ENCODE measurements around the gene PMPCA.
A peak's percentile ranks its signal among the peaks of the same experiment; 100 is the strongest.

The PMPCA gene

DNA sequence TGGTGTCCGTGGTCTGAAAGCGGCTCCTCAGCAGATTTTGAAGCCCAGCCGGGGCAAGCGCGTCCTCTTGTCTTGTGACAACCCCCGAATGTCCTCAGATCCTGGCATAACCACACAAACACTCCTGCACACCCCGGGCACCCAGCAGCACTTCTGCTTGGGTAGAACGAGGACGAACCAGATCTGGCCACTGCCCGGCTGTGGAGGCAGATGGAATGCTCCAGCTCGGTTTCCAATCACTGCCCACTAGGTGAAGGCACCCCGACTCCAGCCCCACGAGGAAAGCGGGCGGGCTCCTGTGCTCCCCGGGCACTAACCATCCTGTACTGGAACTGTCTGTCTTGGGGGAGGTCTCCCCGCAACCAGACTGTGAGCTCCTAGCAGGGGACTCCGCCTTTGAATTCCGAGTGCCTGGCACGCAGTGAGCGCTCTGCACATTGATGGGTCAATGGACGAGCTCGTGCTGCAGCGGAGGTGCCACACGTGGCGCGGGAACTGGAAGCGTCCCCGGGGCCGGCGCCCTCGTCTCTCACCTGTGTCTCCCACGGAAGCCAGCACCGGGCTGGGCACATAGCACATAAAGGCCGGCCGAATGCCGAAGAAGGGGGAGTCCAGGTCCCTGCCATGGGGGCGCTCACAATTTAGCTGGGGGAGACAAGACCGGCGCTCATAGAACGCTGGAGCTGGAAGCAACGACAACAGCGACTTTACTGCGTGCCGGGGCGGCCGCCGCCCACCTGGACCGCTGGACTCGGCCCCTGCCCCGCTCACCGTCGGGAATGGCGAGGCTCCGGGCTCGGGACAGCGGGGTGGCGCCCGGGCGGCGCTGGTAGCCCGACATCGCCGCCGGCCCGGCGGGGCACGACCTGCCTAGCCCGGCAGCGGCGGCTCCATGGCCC lies 652 bp upstream of the PMPCA start:
- Histone ChIP-seq H3K27ac (ENCODE audit: low read depth, low read length) (peak overlapping the region; percentile 62), H3K4me2 (ENCODE audit: low read depth, low read length, poor library complexity, severe bottlenecking) (peak overlapping the region; percentile 88), H3K79me2 (ENCODE audit: insufficient read depth, low read length) (peaks cover 44% of the 10 kb centered on the region), H3K4me3 (ENCODE audit: insufficient read depth, low read length, poor library complexity, severe bottlenecking) (peak overlapping the region; percentile 90), H2AFZ (ENCODE audit: low read depth, low read length, severe bottlenecking) (no peak overlapping the region), H3K9me3 (ENCODE audit: insufficient read depth, low read length) (no peaks in the 10 kb centered on the region), H3K36me3 (ENCODE audit: low read length) (peaks cover 11% of the 10 kb centered on the region; the same call in 1 of the 2 replicates), H3F3A (ENCODE audit: insufficient read depth) (no peaks in the 10 kb centered on the region), H3K9ac (ENCODE audit: low read length) (peak overlapping the region; percentile 95), H3K9me2 (replicated peaks; ENCODE audit: insufficient read depth, low read length) (no peaks in the 10 kb centered on the region), H3K27me3 (ENCODE audit: low read length) (no peaks in the 10 kb centered on the region), H4K20me1 (ENCODE audit: low read depth, low read length) (no peaks in the 10 kb centered on the region)
- TF ChIP-seq, protein P1, sequence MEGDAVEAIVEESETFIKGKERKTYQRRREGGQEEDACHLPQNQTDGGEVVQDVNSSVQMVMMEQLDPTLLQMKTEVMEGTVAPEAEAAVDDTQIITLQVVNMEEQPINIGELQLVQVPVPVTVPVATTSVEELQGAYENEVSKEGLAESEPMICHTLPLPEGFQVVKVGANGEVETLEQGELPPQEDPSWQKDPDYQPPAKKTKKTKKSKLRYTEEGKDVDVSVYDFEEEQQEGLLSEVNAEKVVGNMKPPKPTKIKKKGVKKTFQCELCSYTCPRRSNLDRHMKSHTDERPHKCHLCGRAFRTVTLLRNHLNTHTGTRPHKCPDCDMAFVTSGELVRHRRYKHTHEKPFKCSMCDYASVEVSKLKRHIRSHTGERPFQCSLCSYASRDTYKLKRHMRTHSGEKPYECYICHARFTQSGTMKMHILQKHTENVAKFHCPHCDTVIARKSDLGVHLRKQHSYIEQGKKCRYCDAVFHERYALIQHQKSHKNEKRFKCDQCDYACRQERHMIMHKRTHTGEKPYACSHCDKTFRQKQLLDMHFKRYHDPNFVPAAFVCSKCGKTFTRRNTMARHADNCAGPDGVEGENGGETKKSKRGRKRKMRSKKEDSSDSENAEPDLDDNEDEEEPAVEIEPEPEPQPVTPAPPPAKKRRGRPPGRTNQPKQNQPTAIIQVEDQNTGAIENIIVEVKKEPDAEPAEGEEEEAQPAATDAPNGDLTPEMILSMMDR (IDR thresholded peaks at IDR 0.05; ENCODE audit: insufficient read depth, low read length, poor library complexity, severe bottlenecking): no peak
- TF ChIP-seq EZH2phosphoT487 (conservative IDR thresholded peaks at IDR 0.05; ENCODE audit: low read length): no peak

DNA sequence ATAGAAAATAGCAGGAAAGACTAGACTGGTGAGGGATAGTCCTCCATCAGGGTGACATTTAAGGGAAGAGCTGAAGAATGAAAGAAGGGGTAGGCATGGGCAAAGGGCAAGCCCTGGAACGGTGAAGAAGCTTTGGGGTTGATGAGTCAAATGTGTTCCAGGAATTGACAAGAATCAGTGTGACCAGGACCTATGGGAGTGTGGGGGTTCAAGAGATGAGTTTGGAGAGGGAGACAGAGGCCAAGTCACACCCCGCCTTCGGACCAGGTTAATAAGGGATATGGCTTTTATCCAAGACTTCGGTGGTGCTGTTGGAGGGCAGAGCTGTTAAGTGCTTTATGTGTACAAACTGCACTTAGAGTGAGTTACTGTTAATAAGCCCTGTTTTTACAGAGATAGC lies 920 bp downstream of the PMPCA start:
- Histone ChIP-seq H3K9me2 (replicated peaks; ENCODE audit: insufficient read depth, low read length) (no peaks in the 10 kb centered on the region), H2AFZ (ENCODE audit: low read depth, low read length, severe bottlenecking) (no peak overlapping the region), H3F3A (ENCODE audit: insufficient read depth) (no peaks in the 10 kb centered on the region), H3K79me2 (ENCODE audit: insufficient read depth, low read length) (peaks cover 44% of the 10 kb centered on the region), H4K20me1 (ENCODE audit: low read depth, low read length) (no peaks in the 10 kb centered on the region), H3K4me3 (ENCODE audit: insufficient read depth, low read length, poor library complexity, severe bottlenecking) (peak overlapping the region; percentile 84), H3K27me3 (ENCODE audit: low read length) (no peaks in the 10 kb centered on the region), H3K9me3 (ENCODE audit: insufficient read depth, low read length) (no peaks in the 10 kb centered on the region), H3K27ac (ENCODE audit: low read depth, low read length) (no peak overlapping the region), H3K4me2 (ENCODE audit: low read depth, low read length, poor library complexity, severe bottlenecking) (peak overlapping the region; percentile 91), H3K36me3 (ENCODE audit: low read length) (peaks cover 8% of the 10 kb centered on the region; the same call in 1 of the 2 replicates), H3K9ac (ENCODE audit: low read length) (peak overlapping the region; percentile 94)
- TF ChIP-seq EZH2phosphoT487 (conservative IDR thresholded peaks at IDR 0.05; ENCODE audit: low read length): no peak
- TF ChIP-seq, protein P1 (IDR thresholded peaks at IDR 0.05; ENCODE audit: insufficient read depth, low read length, poor library complexity, severe bottlenecking): no peak

DNA sequence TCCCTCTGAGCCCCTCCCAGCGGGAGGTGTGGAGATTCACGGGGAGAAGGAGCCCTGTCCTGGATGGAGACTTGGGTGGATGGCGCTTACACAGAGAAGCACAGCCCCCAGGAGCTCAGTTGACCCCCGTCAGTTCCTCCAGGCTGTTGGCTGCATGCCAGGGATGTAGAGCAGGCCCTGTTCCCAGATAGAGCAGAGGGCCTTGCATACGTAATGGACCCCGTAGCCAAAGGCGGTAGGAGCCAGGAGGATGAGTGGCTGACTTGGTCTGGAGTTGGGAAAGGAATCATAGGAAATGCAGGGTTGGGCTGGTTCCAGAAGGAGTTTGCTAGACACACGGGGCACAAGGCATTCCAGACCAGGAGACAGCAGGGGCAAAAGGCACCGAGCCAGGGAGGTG lies 2.5 kb downstream of the PMPCA start:
- H3K79me2 ChIP-seq (ENCODE audit: insufficient read depth, low read length): peaks cover 44% of the 10 kb centered on the region
- H3K9me2 ChIP-seq (replicated peaks; ENCODE audit: insufficient read depth, low read length): no peaks in the 10 kb centered on the region
- H3K4me3 ChIP-seq (ENCODE audit: insufficient read depth, low read length, poor library complexity, severe bottlenecking): no peak overlapping the region
- no peak for TF ChIP-seq EZH2phosphoT487 (conservative IDR thresholded peaks at IDR 0.05; ENCODE audit: low read length)
- TF ChIP-seq, protein P1 (IDR thresholded peaks at IDR 0.05; ENCODE audit: insufficient read depth, low read length, poor library complexity, severe bottlenecking): no peak
- H3K9ac ChIP-seq (ENCODE audit: low read length): no peak overlapping the region
- H4K20me1 ChIP-seq (ENCODE audit: low read depth, low read length): no peaks in the 10 kb centered on the region
- H2AFZ ChIP-seq (ENCODE audit: low read depth, low read length, severe bottlenecking): no peak overlapping the region
- H3K27ac ChIP-seq (ENCODE audit: low read depth, low read length): no peak overlapping the region
- H3K4me2 ChIP-seq (ENCODE audit: low read depth, low read length, poor library complexity, severe bottlenecking): no peak overlapping the region
- H3F3A ChIP-seq (ENCODE audit: insufficient read depth): no peaks in the 10 kb centered on the region
- H3K27me3 ChIP-seq (ENCODE audit: low read length): no peaks in the 10 kb centered on the region
- H3K9me3 ChIP-seq (ENCODE audit: insufficient read depth, low read length): no peaks in the 10 kb centered on the region
- H3K36me3 ChIP-seq (ENCODE audit: low read length): 0 out of 2 replicates have a peak, but pooled peaks cover 8% of the 10 kb centered on the region

Measured in SU-DHL-6 (cell line).